ENCODE measurements around the gene CBX6. TPM values are rescaled to one million over a fixed set of nuclear protein-coding genes. Genes with fewer than 3 reads are reported as not detected.

The CBX6 gene
- total and polyA plus RNA-seq, 9 of the 15 experiments (the other 6 are each of a cell fraction or from before 2014, with no cell fraction given): 0.75 to 31.6 (median 8.0) TPM

- Histone ChIP-seq H3K27ac (ENCODE audit: extremely low read depth, low read depth, low read length) (no peak overlapping the region), H3K79me2 (ENCODE audit: control insufficient read depth, insufficient read depth, low read length) (no peaks in the 10 kb centered on the region), H3K4me1 (replicated peaks in 1 of 2; ENCODE audit: control insufficient read depth in 2 of 2, insufficient read depth in 2 of 2, low read length in 2 of 2) (peaks cover 4 to 33% of the 10 kb centered on the region in 2 experiments; a peak in 3 of 5 replicates), H3K36me3 (ENCODE audit: control insufficient read depth, insufficient read depth, low read length) (no peaks in the 10 kb centered on the region), H3K9me1 (ENCODE audit: control insufficient read depth, insufficient read depth, low read length) (no peaks in the 10 kb centered on the region), H3K27me3 (ENCODE audit: control insufficient read depth in 2 of 2, insufficient read depth in 2 of 2, low read length in 2 of 2) (no peaks in the 10 kb centered on the region), H4K20me1 (replicated peaks; ENCODE audit: control insufficient read depth, insufficient read depth, low read length) (no peaks in the 10 kb centered on the region), H3K9ac (ENCODE audit: insufficient read depth in 1 of 2, low read depth in 2 of 2, low read length in 2 of 2) (no peak overlapping the region), H3K4me2 (ENCODE audit: insufficient read depth, low read length) (no peak overlapping the region), H2AFZ (ENCODE audit: low read depth, low read length) (no peak overlapping the region), H3K9me3 (replicated peaks; ENCODE audit: control insufficient read depth, insufficient read depth, low read depth, low read length) (no peaks in the 10 kb centered on the region), H3K4me3 (no peak overlapping the region)
- 88% methylated on average over 2 of the region's 3 CpGs for WGBS (ENCODE audit: insufficient coverage, low coverage, missing lambda C conversion rate)
- BruUV-seq (replicated peaks): no TSS peak
- TF ChIP-seq BRD4 (IDR thresholded peaks at IDR 0.05) (no peak), PHF8 (IDR thresholded peaks at IDR 0.05; ENCODE audit: borderline replicate concordance, low read length) (no peak), CEBPG (CRISPR knock-in tag; IDR thresholded peaks at IDR 0.05) (no peak), CEBPG (tag; conservative IDR thresholded peaks at IDR 0.05 in 1 of 2, IDR thresholded peaks at IDR 0.05 in 1 of 2) (no peak), GTF3C2 (IDR thresholded peaks at IDR 0.05; ENCODE audit: borderline replicate concordance, extremely low read depth, insufficient read length) (no peak), RBM25 (IDR thresholded peaks at IDR 0.05; ENCODE audit: low read depth, low read length, severe bottlenecking) (no peak), CBX5 (IDR thresholded peaks at IDR 0.05; ENCODE audit: borderline replicate concordance, low read depth) (no peak), ZNF175 (CRISPR knock-in tag; IDR thresholded peaks at IDR 0.05; ENCODE audit: low read depth) (no peak), TBP (optimal IDR thresholded peaks at IDR 0.05; ENCODE audit: low read depth, low read length) (no peak), HINFP (tag; conservative IDR thresholded peaks at IDR 0.05; ENCODE audit: low read depth) (no peak), POLR2A (conservative IDR thresholded peaks at IDR 0.05) (no peak), STAT6 (CRISPR knock-in tag; IDR thresholded peaks at IDR 0.05) (no peak), HNRNPH1 (optimal IDR thresholded peaks at IDR 0.05; ENCODE audit: low read depth, low read length) (no peak), ZNF551 (CRISPR knock-in tag; IDR thresholded peaks at IDR 0.05) (no peak), SAFB (IDR thresholded peaks at IDR 0.05; ENCODE audit: borderline replicate concordance, low read depth, low read length) (no peak)
- ATAC-seq (no peak), FAIRE-seq (no peak), DNase-seq (ENCODE audit: extremely low read depth in 1 of 4, low spot score in 3 of 4) (no peak)
- in situ Hi-C loops (cut with MboI): no loop called here
- ChIA-PET POLR2A (no interaction called here), CTCF (ENCODE audit: low intra/inter-chr PET ratio) (no interaction called here)
- intact Hi-C loops (cut with micrococcal nuclease): loop anchor here (5.0 kb wide), 1 partner anchor 73 kb away; no protein-coding TSS in a partner anchor
Observed at GRCh38 chr22:38840129-38840528, 31.9 kb downstream of the CBX6 start.

Measured in K562 (cell line).